GM19324 (cell line): ENCODE data around the gene REXO1.

Source experiments
- ATAC-seq: cut with Tn5 transposase; IDR thresholded peaks from one replicate; pipeline ENCODE4 v1.9.1; 2021; ENCODE audit warnings: mild to moderate bottlenecking, moderate library complexity; ENCODE audit not compliant: unreplicated experiment, low FRiP score

The REXO1 gene

DNA sequence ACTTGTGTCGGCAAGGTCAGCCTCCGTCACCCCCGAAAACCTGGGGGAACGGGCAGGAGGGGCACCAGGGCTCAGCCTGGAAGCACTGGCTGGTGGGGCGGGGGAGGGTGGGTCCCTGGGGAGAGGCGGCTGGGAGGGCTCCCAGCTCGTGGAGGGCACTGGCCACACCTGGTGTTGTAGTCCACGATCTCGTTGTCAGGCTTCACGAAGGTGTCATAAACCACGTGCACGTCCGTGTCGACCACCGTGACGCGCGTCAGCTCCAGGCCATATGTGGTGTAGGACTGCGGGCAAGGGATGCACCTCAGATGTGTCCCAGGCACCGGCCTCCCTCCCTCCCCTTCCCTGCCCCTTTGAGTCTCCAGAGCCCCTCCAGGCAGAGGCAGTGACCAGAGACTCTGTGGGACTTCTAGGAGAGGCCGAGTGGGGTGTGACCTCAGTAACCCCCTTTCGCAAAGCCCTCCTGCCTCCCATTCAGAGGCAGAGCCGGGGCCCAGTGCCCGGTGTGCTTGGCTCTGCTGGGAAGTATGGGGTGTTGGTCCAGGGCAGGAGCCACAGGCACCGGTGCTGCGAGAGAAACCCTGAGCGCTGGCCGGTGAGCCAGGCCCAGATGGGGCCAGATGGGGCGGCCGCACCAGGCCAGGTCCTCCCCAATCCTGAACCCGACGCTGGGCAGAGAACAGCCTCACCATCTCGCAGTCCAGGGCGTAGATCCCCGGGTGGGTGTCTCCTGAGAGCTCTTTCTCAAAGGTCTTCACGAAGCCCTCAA, 31.6 kb downstream of the REXO1 start:
- no peak for ATAC-seq

GRCh38 chr19:1815605-1816529, 32.4 kb downstream of the REXO1 start:
- no peak for ATAC-seq

DNA sequence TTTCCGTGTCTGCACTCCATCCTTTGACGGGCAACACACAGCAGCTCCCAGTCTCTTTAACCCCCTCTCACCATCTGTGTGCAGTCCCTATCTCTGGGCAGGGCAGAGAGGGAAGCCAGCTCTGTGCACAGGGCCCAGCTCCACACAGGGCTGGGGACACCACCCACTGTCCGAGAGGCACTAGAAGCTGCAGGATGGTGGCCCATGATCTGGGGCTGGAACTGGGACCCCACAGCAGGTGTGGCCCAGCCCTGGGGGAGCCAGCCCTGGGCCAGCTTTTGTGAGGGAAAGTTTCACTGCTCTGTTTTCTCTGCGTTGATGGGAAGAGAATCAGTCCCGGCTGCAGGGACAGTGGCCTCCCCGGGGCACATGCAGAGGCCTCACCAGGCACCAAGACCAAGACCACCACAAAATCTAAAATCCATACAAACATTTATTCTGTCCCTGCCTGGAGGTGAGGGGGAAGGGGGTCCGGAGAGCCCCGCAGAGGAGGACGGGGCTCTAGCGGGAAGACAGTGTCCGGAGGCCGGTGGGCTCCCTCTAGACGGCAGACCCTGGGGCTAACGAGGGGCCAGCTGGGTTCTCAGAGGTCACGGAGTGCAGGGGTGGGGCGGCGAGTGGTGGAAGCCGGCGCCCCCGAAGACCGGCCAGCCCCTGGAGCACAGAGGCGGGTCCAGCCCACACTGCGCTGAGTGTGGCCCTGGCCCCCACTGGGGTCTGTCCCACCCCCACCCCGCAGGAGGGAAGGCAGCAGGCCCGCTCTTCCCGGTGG, 33.3 kb downstream of the REXO1 start:
- no peak for ATAC-seq

GRCh38 chr19:1814391-1814790, 33.9 kb downstream of the REXO1 start:
- ATAC-seq = no peak

DNA sequence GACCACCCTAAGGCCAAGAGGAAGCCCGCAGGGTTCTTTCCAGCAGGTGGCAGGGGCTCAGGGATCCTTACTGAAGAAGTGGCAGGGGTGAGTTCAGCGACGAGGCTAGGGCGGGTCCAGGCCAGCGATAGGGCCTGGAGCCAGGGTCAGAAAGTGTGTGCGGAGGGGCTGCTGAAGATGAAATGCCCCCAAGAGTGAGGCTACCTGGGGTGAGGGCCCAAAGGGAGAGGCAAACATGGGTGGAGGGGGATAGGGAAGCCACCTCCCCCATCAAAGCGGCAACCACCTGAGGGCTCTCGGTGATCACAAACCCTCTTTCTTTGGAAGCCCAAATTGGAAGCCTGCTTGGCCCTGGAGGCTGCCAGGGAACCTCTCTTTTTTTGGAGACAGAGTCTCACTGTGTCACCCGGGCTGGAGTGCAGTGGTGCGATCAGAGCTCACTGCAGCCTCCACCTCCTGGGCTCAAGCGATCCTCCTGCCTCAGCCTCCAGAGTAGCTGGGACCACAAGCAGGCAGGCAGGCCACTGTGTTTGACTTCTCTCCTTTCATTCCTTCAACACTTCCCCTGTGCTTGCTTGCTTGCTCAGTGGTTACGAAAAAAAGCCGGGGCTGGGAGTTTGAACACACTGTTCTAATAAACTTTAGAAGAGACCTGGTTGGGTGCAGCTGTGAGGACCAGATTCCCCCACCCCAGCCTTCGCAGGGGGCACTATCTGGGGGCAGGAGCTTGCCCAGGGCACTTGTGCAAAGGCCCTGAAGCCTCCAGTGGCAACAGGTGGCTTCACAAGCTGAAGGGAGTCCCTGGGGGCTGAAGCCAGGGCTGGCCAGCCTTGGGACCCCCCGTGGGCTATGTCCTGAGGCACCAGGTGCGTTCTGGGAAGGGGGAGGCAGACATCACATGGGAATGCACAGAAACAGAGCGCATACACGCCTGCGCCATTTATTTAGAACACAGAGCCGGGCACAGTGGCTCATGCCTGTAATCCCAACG, 34.8 kb downstream of the REXO1 start:
- ATAC-seq = no peak

- ATAC-seq = peak; percentile 83
Measured at GRCh38 chr19:1812426-1813191, 35.7 kb downstream of the REXO1 start.

- ATAC-seq = peak; percentile 14
Measured at GRCh38 chr19:1811942-1812425, 36.3 kb downstream of the REXO1 start, which contains the start of gene ATP8B3. TSS of gene ATP8B3 (minus strand) at chr19:1812276. CDS start at chr19:1811736, 540 bp downstream.

DNA sequence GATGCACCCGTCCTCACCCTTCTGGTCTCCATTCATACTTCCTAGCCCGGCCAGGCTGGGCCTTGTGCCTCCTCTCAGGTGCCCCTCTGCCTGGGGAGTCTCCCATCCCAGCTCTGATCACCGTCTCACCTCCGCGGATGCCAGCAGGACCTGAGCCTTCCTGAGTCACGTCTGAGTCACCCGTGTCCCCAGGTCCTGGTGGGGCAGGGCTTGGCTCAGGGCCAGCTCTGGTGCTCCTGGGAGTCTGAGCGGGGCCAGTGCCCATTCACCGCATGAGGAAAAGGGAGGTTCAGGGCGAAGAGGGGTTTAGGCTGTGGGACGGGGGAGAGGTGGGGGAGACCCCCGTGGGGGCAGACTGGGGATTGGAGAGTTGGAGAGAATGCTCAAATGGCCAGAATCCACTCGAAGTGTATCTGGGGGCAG, 36.8 kb downstream of the REXO1 start:
- no peak for ATAC-seq

DNA sequence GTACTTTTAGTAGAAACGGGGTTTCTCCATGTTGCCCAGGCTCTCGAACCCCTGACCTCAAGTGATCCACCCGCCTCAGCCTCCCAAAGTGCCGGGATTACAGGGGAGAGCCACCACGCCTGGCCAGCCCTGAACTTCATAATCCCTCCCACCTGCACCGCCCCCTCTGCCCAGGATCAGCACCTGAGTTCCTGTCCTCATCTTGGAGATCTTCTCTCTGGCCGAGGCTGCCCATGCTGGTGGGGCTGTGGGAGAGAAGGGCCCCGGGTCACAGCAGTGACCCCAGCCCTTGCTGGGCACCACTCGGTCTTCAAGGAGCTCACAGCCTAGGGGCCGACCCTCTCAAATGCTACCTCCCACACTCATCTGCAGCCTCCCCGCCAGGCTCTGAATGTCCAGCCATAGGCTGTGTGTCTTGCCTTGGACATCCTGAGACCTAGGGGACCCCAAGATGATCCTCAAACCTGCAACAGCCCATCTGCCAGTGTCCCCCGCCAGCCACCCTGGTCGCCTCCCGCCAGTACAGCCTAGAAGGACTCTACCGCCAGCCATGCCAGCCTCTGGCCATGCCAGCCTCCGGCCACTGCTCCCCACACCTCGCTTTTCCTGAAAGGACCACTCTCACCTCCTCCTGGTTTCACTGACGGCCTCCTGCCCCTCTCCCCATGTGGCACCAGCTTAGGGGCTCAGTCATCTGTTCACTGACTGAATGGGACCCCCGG, 37.7 kb downstream of the REXO1 start:
- no peak for ATAC-seq

DNA sequence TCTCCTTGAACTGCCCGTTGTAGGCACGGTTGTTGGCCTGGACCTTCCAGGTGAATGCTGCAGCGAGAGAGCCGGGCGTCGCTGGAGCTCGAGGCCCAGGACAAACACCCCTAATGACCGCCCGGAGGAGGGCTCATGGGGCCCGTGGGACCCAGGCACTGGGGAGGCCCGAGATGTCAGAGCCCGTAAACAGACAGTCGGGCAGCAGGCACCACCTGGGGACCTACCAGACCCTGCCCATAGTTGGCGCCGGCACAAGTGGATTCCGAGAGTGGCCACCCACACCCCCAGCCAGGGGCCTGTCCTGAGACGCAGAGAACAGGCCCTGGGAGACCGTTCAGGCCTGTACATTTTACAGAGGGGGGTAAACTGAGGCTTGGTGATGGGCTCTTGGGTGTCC, 38.6 kb downstream of the REXO1 start:
- no peak for ATAC-seq

DNA sequence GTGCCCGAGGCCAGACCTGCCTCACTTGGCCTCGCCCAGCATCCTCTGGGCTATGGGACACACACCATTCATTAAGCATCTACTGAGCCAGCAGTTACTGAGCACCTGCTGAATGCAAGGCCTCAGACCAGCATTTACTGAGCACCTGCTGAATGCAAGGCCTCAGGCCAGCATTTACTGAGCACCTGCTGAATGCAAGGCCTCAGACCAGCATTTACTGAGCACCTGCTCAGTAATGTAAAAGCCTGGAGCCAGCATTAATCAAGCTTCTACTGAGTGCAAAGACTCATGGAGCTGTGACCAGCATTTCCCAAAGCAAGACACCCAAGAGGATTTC, 39.9 kb downstream of the REXO1 start:
- ATAC-seq = no peak

GRCh38 chr19:1807695-1808394, 40.4 kb downstream of the REXO1 start:
- ATAC-seq = no peak

DNA sequence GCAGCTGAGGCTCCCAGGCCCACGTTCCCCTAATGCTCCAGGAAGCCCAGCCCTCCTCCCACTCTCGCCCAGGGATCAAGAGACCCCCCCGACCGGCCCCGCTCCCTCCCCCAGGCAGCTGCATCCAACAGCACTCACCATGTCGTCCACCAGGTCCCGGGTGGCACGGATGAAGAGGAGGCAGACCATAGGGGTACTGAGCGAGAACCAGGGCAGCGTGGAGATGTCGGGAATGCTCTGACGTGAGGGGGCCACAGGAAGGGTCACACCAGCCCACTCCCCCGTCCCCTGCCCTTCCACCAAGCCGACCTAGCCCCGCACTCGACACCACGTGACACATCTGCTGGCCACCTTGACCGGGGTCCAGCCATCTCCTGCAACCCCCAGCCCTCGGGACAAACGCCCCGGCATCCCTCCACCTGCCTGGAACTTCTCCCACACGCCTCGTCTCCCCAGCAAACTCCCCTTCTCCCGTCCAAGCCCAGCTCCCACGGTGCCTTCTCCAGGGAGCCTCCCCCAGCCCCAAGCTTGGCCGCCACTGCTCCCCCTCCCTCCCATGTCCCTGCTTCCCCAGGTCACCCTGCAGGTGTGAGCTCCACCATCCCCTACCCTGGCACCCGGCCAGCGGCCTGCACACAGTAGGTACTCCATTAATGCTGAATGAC, 41.1 kb downstream of the REXO1 start:
- no peak for ATAC-seq

- ATAC-seq = no peak
Measured at GRCh38 chr19:1806184-1807029, 41.9 kb downstream of the REXO1 start.

GRCh38 chr19:1805401-1806183, 42.7 kb downstream of the REXO1 start:
- no peak for ATAC-seq
